Amniotic stem cell (primary cell): ENCODE results near the gene ATP5MK.
"Not testable (repeated sequence)": the region's sequence is repeated elsewhere in the genome, so short reads cannot be mapped to it uniquely, and the experiment has no call there.

Experiments
- DNase-seq: peaks from one replicate; lab custom pipeline; 2025; lab: John Stamatoyannopoulos, UW

The ATP5MK gene, protein sequence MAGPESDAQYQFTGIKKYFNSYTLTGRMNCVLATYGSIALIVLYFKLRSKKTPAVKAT

DNA sequence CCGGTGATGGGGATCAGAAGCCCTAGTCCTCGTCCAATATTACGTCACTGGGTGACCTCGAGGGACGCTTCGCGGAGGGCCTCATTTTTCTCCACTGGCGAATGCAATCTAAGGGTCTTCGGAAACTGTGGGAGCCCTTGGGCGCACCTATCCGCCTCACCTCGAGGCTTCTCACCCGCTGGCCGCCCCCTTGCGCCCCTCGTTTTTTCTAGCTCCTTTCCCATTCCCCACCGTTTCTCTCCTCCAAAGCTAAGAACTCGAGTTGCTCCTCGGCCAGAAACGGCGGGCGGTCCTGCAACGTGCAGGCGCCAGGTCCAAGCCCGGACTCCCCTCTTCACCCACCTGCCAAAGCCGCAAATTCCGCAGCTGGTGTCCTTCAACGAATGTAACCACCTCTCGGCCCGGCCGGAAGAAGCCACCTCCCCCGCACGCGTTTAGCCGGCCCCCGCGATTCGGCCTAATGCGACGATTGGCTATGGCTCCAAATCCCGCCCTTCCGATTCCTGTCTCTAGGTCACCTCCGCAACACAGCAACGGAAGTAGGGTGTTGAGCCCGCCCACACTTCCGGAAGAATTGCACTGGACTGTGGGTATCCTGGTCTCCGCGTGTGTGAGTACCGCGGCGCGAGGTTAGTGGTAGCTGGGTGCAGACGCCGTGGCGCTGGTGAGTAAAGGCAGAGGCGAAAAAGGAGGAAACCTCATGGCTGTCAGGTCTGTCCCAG, at the start of gene ATP5MK, which contains the start of gene PDCD11:
Gene ATP5MK, minus strand, starts transcription at position 409 of the 722 bp plus-strand sequence. CDS start 4,018 bp downstream, outside the sequence.
Gene PDCD11, plus strand, starts transcription at position 560 of the 722 bp plus-strand sequence. CDS start 1,801 bp downstream, outside the sequence.
- peak; percentile 99 for DNase-seq

- no peak for DNase-seq
Observed at GRCh38 chr10:103445366-103445765, 49.1 kb upstream of the ATP5MK start.

DNA sequence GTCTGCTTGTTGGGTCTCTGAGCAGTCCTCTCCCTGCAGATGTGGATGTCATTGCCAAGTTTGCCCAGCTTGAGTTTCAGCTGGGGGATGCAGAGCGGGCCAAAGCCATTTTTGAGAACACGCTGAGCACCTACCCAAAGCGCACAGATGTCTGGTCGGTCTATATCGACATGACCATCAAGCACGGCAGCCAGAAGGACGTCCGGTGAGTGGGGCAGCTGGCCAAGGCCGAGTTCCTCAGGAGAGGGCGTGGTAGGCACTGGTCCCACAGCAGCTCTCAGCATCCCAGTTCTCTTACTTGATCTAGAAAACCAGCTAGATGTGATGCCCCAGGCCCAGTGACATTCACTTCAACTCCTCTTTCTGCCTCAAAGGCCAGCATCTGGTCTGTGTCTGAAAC, 48.2 kb upstream of the ATP5MK start:
- no peak for DNase-seq

DNA sequence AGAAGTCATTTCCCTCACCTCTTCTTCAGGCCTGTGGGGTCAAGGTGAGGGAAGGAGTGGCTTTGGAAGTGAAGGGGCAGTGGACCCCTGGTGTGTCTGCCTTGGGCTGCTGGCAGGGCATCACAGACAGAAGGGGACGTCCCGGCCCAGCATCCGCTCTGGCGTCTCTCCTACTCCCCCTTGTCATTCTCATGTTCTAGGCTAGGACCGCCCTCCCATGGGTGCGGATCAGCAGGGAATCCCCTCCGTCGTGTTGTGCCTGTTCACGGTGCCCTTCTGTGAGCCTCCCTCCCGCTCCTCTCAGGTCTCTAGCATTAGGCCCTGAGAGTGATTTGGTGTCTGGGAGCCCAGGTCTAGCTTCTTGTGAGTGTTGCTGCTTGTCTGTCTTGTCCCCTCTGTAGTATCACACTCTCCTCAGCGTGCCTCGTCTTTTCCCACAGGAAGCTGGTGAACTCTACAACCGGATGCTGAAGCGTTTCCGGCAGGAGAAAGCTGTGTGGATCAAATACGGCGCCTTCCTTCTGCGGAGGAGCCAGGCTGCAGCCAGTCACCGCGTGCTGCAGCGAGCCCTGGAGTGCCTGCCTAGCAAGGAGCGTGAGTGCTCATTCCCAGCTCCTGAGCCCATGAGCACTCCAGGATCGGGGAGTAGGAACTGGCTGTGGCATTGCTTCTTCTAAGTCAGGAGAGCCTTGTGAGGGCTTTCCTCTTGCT, 47.4 kb upstream of the ATP5MK start:
- DNase-seq = no peak

DNA sequence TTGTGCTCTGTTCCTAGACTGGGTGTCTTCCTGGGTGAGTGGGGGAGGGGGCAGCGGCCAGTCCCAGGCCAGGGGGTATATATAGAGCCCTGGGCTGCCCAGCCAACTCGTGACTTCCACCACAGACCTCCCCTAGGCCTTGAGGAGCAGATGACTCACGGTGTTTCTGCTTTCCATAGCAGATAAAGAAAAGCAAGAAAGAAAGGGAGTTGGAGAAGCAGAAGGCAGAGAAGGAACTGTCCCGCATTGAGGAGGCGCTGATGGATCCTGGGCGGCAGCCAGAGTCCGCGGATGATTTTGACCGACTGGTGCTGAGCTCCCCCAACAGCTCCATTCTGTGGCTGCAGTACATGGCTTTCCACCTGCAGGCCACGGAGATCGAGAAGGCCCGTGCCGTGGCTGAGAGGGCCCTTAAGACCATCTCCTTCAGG, 45.8 kb upstream of the ATP5MK start:
- DNase-seq = no peak

DNA sequence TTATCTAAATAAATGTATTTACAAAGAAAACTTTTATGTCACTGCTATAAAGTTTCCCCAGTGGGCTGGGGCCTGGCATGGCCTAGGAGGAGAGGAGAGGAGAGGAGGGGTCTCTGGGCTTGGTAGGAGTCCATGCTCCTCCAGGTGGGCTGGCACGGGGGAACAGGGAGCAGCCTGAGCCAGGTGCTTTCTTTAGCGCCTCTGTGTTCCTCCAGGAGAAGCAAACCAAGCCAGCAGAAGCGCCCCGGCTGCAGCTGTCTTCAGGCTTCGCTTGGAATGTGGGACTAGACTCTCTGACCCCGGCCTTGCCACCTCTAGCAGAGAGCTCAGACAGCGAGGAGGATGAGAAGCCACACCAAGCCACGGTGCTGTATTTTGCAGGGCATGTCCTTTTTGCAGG, 45.3 kb upstream of the ATP5MK start:
- no peak for DNase-seq

DNA sequence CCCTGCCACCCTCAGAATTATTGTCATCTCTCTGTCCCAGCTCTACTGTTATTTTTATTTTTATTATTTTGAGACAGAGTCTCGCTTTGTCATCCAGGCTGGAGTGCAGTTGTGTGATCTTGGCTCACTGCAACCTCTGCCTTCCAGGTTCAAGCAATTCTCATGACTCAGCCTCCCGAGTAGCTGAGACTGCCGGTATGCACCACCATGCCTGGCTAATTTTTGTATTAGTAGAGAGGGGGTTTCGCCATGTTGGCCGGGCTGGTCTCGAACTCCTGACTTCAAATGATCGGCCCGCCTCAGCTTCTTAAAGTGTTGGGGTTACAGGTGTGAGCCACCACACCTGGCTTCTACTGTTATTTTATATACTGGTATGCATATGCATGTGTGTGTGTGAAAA, 44.9 kb upstream of the ATP5MK start:
- no peak for DNase-seq

DNA sequence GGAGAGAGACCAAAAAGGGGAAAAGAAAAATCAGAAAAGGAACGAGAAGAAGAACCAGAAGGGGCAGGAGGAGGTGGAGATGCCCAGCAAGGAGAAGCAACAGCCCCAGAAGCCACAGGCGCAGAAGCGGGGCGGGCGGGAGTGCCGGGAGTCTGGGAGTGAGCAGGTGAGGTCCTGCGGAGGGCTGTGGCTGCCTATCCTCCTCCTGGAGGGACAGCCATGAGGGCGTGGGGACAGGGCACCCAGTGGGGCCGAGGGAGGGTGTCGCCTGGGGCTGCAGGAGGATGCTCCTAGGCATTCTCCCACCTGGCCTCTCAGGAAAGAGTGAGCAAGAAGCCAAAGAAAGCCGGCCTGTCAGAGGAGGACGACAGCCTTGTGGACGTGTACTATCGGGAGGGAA, 44.1 kb upstream of the ATP5MK start:
- DNase-seq = no peak

- no peak for DNase-seq
Observed at GRCh38 chr10:103439776-103440175, 43.5 kb upstream of the ATP5MK start.

GRCh38 chr10:103433858-103434257, 37.6 kb upstream of the ATP5MK start:
- no peak for DNase-seq

DNA sequence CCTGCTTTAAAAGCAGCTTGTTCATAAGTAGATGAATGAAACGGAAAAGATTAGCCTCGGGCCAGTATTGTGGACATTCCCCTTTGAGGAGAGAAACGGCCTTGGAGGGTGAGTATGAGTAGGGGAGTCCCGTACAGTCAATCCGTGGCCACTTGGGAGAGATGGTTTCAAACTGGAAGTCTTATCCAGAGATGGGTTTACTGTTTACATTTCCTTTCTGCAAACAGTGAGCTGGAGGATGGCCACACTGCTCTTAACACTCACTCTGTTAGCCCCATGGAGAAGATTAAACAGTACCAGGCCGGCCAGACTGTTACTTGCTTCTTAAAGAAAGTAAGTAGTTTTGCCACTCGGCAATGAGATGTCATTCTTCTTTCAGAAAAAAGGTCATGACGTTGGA, 35.6 kb upstream of the ATP5MK start:
- DNase-seq = no peak

- no peak for DNase-seq
Observed at GRCh38 chr10:103429647-103430046, 33.4 kb upstream of the ATP5MK start.

DNA sequence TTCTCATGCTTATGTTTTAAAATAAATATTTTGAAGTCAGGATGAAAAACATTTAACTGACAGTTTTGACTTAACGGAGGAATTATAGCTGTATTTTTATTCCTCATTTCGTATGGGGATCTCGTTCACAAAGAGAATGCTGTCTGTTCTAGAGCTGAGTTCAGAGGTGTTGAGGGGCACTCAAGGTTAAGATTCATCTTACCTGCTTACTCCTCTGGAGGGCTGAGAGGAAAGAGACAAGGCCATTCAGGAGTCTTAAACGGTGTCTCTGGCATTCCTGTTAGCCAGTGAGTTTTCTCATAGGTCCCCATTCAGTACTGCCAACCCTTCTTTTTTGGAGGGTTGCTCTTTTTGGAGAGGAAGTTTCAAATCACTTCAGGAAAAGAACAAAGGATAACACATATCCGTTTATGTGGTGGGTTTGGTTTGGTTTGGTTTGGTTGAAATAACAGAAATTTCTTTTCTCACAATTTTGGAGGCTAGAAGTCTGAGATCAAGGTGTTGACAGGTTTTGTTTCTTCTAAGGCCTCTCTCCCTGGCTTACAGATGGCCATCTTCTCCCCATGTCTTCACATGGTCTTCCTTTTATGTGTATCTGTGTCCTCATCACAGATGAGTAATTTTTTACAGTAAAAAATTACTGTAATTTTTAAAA, 32.8 kb upstream of the ATP5MK start:
- DNase-seq = no peak

GRCh38 chr10:103427866-103428265, 31.6 kb upstream of the ATP5MK start:
- DNase-seq = no peak

GRCh38 chr10:103423748-103424147, 27.5 kb upstream of the ATP5MK start:
- DNase-seq = no peak

- DNase-seq = no peak
Observed at GRCh38 chr10:103419101-103419500, 22.8 kb upstream of the ATP5MK start.

GRCh38 chr10:103417601-103418000, 21.3 kb upstream of the ATP5MK start:
- no peak for DNase-seq

DNA sequence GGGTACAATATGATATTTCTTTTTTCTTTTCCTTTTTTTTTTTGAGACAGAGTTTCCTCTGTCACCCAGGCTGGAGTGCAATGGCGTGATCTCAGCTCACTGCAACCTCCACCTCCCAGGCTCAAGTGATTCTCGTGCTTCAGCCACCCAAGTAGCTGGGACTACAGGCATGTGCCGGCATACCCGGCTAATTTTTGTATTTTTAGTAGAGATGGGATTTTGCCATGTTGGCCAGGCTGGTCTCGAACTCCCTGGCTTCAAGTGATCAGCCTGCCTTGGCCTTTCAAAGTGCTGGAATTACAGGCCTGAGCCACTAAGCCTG, 20.8 kb upstream of the ATP5MK start:
- DNase-seq = not testable (repeated sequence)

GRCh38 chr10:103416436-103417147, 20.3 kb upstream of the ATP5MK start:
- DNase-seq = peak; percentile 39

DNA sequence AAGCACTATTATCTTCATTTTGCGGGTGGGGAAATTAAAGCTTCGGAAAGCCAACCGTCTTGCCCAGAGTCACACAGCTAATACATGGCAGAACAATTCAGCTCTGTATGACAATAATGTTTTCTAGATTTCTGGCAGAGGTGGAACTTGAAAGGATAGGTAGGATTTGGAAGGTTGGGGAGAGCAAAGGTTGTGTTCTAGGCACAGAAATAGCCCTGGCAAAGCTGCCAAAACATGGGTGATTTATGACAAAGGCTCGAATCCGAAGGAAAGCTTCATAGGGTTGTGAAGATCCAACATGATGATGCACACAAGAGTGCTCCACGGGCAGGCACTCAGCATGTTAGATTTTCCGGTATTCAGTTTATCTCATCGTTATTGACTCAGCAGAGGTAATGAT, 19.3 kb upstream of the ATP5MK start:
- no peak for DNase-seq

- DNase-seq = no peak
Observed at GRCh38 chr10:103413564-103413963, 17.3 kb upstream of the ATP5MK start.

- no peak for DNase-seq
Observed at GRCh38 chr10:103397191-103397825, 1.0 kb upstream of the ATP5MK start.
